Measurements from ENCODE around the gene RAB15.

- TF ChIP-seq CTCF (IDR thresholded peaks at IDR 0.05; ENCODE audit: insufficient read depth, low read length, poor library complexity, severe bottlenecking) = no peak
- no peak for TF ChIP-seq EZH2phosphoT487 (conservative IDR thresholded peaks at IDR 0.05; ENCODE audit: low read length)
Observed at GRCh38 chr14:64960762-64961276, 11.3 kb downstream of the RAB15 start.

All from SU-DHL-6 (cell line).